ENCODE data around the gene SRP72.

DNA sequence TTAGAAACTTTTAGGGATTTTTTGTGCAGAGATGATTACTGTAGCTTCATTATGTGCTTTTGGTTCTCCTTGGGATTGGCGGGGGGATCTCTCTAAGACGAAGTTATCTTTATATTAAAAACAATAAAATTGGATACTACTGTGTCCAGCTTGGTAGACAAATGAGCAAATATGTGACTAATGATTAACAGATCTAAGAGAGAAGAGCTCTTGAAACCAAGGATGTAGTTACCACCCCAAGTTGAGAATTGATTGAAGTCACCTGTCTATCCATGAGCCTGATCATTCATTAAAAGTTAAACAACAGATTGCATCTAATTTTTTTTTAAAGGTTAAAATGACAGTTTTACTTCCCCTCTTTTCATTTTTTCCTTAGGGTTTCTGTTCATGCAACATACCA is 22.7 kb upstream of the SRP72 start:
- no peak for TF ChIP-seq EZH2 (IDR thresholded peaks at IDR 0.05; ENCODE audit: borderline replicate concordance, low read depth, low read length, severe bottlenecking)
- TF ChIP-seq, protein P1, sequence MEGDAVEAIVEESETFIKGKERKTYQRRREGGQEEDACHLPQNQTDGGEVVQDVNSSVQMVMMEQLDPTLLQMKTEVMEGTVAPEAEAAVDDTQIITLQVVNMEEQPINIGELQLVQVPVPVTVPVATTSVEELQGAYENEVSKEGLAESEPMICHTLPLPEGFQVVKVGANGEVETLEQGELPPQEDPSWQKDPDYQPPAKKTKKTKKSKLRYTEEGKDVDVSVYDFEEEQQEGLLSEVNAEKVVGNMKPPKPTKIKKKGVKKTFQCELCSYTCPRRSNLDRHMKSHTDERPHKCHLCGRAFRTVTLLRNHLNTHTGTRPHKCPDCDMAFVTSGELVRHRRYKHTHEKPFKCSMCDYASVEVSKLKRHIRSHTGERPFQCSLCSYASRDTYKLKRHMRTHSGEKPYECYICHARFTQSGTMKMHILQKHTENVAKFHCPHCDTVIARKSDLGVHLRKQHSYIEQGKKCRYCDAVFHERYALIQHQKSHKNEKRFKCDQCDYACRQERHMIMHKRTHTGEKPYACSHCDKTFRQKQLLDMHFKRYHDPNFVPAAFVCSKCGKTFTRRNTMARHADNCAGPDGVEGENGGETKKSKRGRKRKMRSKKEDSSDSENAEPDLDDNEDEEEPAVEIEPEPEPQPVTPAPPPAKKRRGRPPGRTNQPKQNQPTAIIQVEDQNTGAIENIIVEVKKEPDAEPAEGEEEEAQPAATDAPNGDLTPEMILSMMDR (IDR thresholded peaks at IDR 0.05; ENCODE audit: borderline replicate concordance, extremely low read depth, low read length, poor library complexity, severe bottlenecking): no peak
